HepG2 (cell line): ENCODE results near the gene ABHD3. TPM values are rescaled to one million over a fixed set of nuclear protein-coding genes. Genes with fewer than 3 reads are reported as not detected.

Experiments used
- ATAC-seq: fragments of 200-7000 bp; cut with Tn5 transposase; 3 replicates; pipeline ENCODE4 v1.9.1; 2020; ENCODE audit warnings: mild to moderate bottlenecking, moderate library complexity
- BruUV-seq: library from RNA; stranded (reverse); fragments of 400-500 nt; replicated peaks from 2 replicates; lab custom pipeline; 2021; lab: Mats Ljungman, UMichigan
- CTCF ChIA-PET: fragments of 300-600 bp; formaldehyde crosslinking; extraction: SDS; loops from one replicate; lab custom pipeline; 2021; ENCODE audit warnings: low total read pairs, inconsistent platforms, low intra/inter-chr PET ratio; lab: Yijun Ruan, JAX
- POLR2A ChIA-PET: fragments of 350-600 bp; sonication (Branson Sonifier 250); formaldehyde crosslinking; loops from one replicate; lab custom pipeline; 2020; ENCODE audit warnings: antibody characterized with exemption, inconsistent platforms; lab: Yijun Ruan, JAX
- DNase-seq: peaks from one replicate; pipeline ENCODE4 v3.0.0-alpha.2; 2015; ENCODE audit warnings: low spot score
- FAIRE-seq: peaks from 3 replicates; lab custom pipeline; 2011; peaks lifted over from hg19 to GRCh38; lab: Jason Lieb, UNC
- H2AFZ ChIP-seq: one replicate; pipeline ENCODE4 v1.6.1; 2011; ENCODE audit warnings: low read length, inconsistent platforms
- H3K27ac ChIP-seq: fragments of 300-600 bp; 3 replicates; pipeline ENCODE4 v1.8.0; 2011; ENCODE audit warnings: mixed run types, mild to moderate bottlenecking, mixed read lengths, low read length, inconsistent platforms; ENCODE audit not compliant: insufficient read depth; ENCODE audit errors: extremely low read length
- H3K27me3 ChIP-seq, 2 experiments: fragments of 200-600 bp in 1 of 2; 2 replicates in 1 of 2; 3 replicates in 1 of 2; pipeline versions ENCODE4 v1.6.0 to v1.8.0; 2011; ENCODE audit warnings: low read length in 2 of 2, mild to moderate bottlenecking in 2 of 2, moderate library complexity in 2 of 2, inconsistent platforms in 1 of 2; ENCODE audit not compliant: insufficient read depth in 2 of 2, control insufficient read depth in 1 of 2
- H3K36me3 ChIP-seq, 2 experiments: fragments of 200-600 bp in 1 of 2; replicated peaks in 1 of 2; 2 replicates in 1 of 2; 3 replicates in 1 of 2; pipeline versions ENCODE4 v1.5.1 to v1.8.0; 2011; ENCODE audit warnings: low read length in 2 of 2, inconsistent platforms in 1 of 2; ENCODE audit not compliant: insufficient read depth in 2 of 2, control insufficient read depth in 1 of 2
- H3K4me1 ChIP-seq: 2 replicates; pipeline ENCODE4 v1.5.1; 2012; ENCODE audit warnings: low read length, inconsistent platforms; ENCODE audit not compliant: insufficient read depth
- H3K4me2 ChIP-seq: 2 replicates; pipeline ENCODE4 v1.6.0; 2011; ENCODE audit warnings: low read depth, low read length, inconsistent platforms
- H3K4me3 ChIP-seq, 3 experiments: fragments of 200-600 bp in 1 of 3; sonication (generic), shearing (Covaris generic) in 1 of 3; replicated peaks in 1 of 3; 2 replicates each; pipeline ENCODE4 v1.5.1; 2011 to 2016; ENCODE audit warnings: low read length in 3 of 3, inconsistent platforms in 2 of 3, low read depth in 2 of 3, mild to moderate bottlenecking in 2 of 3, control low read depth in 1 of 3, mixed read lengths in 1 of 3; ENCODE audit not compliant: insufficient read depth in 1 of 3
- H3K79me2 ChIP-seq: one replicate; pipeline ENCODE4 v1.6.1; 2011; ENCODE audit warnings: low read length, inconsistent platforms; ENCODE audit not compliant: insufficient read depth
- H3K9ac ChIP-seq: 2 replicates; pipeline ENCODE4 v1.6.0; 2011; ENCODE audit warnings: mild to moderate bottlenecking, low read depth, low read length, inconsistent platforms; ENCODE audit not compliant: insufficient read depth
- H3K9me3 ChIP-seq: 2 replicates; pipeline ENCODE4 v1.5.1; 2012; ENCODE audit warnings: mild to moderate bottlenecking, low read length
- H4K20me1 ChIP-seq: 2 replicates; pipeline ENCODE4 v1.6.0; 2011; ENCODE audit warnings: inconsistent platforms, mild to moderate bottlenecking, low read length, moderate library complexity; ENCODE audit not compliant: insufficient read depth
- MAFK ChIP-seq, 2 experiments: IDR thresholded peaks in 1 of 2; conservative IDR thresholded peaks in 1 of 2; 2 replicates each; pipeline ENCODE4 v1.6.1; 2011; ENCODE audit warnings: improper control_type of control experiment in 2 of 2, low read length in 2 of 2
- MTA1 ChIP-seq: sonication (generic); formaldehyde crosslinking; IDR thresholded peaks from 2 replicates; pipeline ENCODE4 v1.4.0; 2020; ENCODE audit warnings: missing genetic modification reagents, mild to moderate bottlenecking, borderline replicate concordance
- ZMAT3 ChIP-seq: sonication (generic); formaldehyde crosslinking; conservative IDR thresholded peaks from 2 replicates; pipeline ENCODE4 v1.7.0; 2021; ENCODE audit warnings: missing genetic modification reagents
- ZNF121 ChIP-seq: sonication (generic); formaldehyde crosslinking; IDR thresholded peaks from 2 replicates; pipeline ENCODE4 v1.5.0; 2020; ENCODE audit warnings: mild to moderate bottlenecking, missing genetic modification reagents
- ZNF230 ChIP-seq: sonication (generic); formaldehyde crosslinking; IDR thresholded peaks from 2 replicates; pipeline ENCODE4 v1.4.0; 2020; ENCODE audit warnings: mild to moderate bottlenecking, missing genetic modification reagents
- ZNF556 ChIP-seq: sonication (generic); formaldehyde crosslinking; IDR thresholded peaks from 2 replicates; pipeline ENCODE4 v1.4.0; 2020; ENCODE audit warnings: mild to moderate bottlenecking, missing genetic modification reagents, borderline replicate concordance
- ZNF691 ChIP-seq: sonication (generic); formaldehyde crosslinking; IDR thresholded peaks from 2 replicates; pipeline ENCODE4 v1.4.0; 2020; ENCODE audit warnings: missing genetic modification reagents, low read depth, mild to moderate bottlenecking, borderline replicate concordance
- WGBS: methylation state at CpG from one replicate; pipeline ENCODE4 v1.1.6; 2017; ENCODE audit warnings: low lambda C conversion rate; 5-methylcytosine and 5-hydroxymethylcytosine counted together
- in situ Hi-C: cut with HindIII; loops from 2 replicates; pipeline ENCODE4 v1.10.0; 2017; ENCODE audit warnings: low pct_unique_long_range_greater_than_20kb; ENCODE audit not compliant: extremely low pct_ligation_motif_present
- intact Hi-C: fragments of 100-400 bp; cut with micrococcal nuclease; formaldehyde crosslinking; loops from one replicate; pipeline ENCODE4 v1.10.0; 2022; ENCODE audit not compliant: unreplicated experiment
- polyA plus RNA-seq, 8 experiments: library from polyadenylated mRNA; depleted of rRNA in 3 of 8; stranded (reverse) in 7 of 8; unstranded in 1 of 8; fragments of >200 nt; fragmentation: Illumina TruSeq in 4 of 8; extraction: Trizol in 4 of 8; gene quantifications; 2 replicates each; pipeline versions ENCODE4 v1.2.1 to v1.2.3, GENCODE V29; 2011 to 2016; ENCODE audit warnings: low read depth in 4 of 8, missing spikeins in 1 of 8, mixed read lengths in 1 of 8; ENCODE audit not compliant: insufficient read depth in 1 of 8
- total RNA-seq, 5 experiments: library from RNA; depleted of rRNA; stranded (reverse); fragments of >200 nt; fragmentation: Illumina TruSeq; extraction: Trizol; gene quantifications; 2 replicates each; pipeline ENCODE4 v1.2.3, GENCODE V29; 2016; ENCODE audit warnings: low read depth in 1 of 5
- TF ChIP-seq, protein P1 (sequence below), 2 experiments: sonication (generic) in 1 of 2; formaldehyde crosslinking in 1 of 2; IDR thresholded peaks; 2 replicates each; pipeline versions ENCODE4 v1.4.0 to v1.6.1; 2016 to 2020; ENCODE audit warnings: borderline replicate concordance in 1 of 2, low read depth in 1 of 2, mild to moderate bottlenecking in 1 of 2, missing genetic modification reagents in 1 of 2

Gene ABHD3
- total and polyA plus RNA-seq, 2 of the 13 experiments (the other 11 are each of a cell fraction or from before 2014, with no cell fraction given): 32.1 to 40.2 TPM

DNA sequence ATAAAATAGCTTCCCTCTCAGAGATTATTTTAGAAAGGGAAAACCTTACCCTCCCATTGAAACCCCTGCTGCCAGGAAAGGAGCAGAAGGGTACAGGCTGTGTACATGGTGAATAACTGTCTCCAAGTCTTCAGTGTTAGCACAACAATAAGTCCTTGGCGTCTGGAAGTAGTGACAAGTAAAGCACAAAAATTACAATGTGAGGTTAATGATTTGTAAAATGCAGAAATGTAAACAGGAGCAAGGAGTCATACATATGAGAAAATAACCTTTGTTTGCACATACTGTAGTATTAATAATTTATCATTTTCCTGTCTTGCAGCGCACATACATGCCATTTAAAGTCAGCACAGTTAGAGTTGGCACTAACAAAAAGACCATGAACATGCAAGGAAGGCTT is 40.5 kb downstream of the ABHD3 start:
- H3K9me3 ChIP-seq: no peaks in the 10 kb centered on the region
- H2AFZ ChIP-seq: no peak overlapping the region
- no peak overlapping the region for H3K4me2 ChIP-seq
- in situ Hi-C loops: no loop called here
- no peak overlapping the region for H3K9ac ChIP-seq
- peaks cover 16% of the 10 kb centered on the region for H3K4me1 ChIP-seq
- H3K4me3 ChIP-seq: no peak overlapping the region
- no peak for TF ChIP-seq ZNF121 (CRISPR knock-in tag)
- TF ChIP-seq ZNF691 (CRISPR knock-in tag): no peak
- TF ChIP-seq, protein P1, sequence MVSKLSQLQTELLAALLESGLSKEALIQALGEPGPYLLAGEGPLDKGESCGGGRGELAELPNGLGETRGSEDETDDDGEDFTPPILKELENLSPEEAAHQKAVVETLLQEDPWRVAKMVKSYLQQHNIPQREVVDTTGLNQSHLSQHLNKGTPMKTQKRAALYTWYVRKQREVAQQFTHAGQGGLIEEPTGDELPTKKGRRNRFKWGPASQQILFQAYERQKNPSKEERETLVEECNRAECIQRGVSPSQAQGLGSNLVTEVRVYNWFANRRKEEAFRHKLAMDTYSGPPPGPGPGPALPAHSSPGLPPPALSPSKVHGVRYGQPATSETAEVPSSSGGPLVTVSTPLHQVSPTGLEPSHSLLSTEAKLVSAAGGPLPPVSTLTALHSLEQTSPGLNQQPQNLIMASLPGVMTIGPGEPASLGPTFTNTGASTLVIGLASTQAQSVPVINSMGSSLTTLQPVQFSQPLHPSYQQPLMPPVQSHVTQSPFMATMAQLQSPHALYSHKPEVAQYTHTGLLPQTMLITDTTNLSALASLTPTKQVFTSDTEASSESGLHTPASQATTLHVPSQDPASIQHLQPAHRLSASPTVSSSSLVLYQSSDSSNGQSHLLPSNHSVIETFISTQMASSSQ (IDR thresholded peaks at IDR 0.05; ENCODE audit: low read depth): peak; percentile 35; the same call in 1 of the 2 replicates
- TF ChIP-seq, protein P1 (CRISPR knock-in tag; IDR thresholded peaks at IDR 0.05; ENCODE audit: borderline replicate concordance): no peak
- TF ChIP-seq MTA1 (CRISPR knock-in tag): no peak
- TF ChIP-seq ZNF230 (CRISPR knock-in tag): no peak
- no peak for TF ChIP-seq ZMAT3 (CRISPR knock-in tag)
- TF ChIP-seq ZNF556 (CRISPR knock-in tag): no peak
- no peak for TF ChIP-seq MAFK (conservative IDR thresholded peaks at IDR 0.05 in 1 of 2, IDR thresholded peaks at IDR 0.05 in 1 of 2; ENCODE audit: low read length in 2 of 2)
- H3K36me3 ChIP-seq: peaks cover 0 to 6% of the 10 kb centered on the region in 2 experiments; a peak in 3 of 5 replicates
- intact Hi-C loops: no loop called here
- 62% methylated on average over 2 of the region's 2 CpGs for WGBS
- no peak for DNase-seq
- no peaks in the 10 kb centered on the region for H3K27me3 ChIP-seq
- no peak for FAIRE-seq
- H3K79me2 ChIP-seq: no peaks in the 10 kb centered on the region
- peak overlapping the region; percentile 28 for H3K27ac ChIP-seq
- peak; percentile 34 for ATAC-seq
- no TSS peak for BruUV-seq
- H4K20me1 ChIP-seq: no peaks in the 10 kb centered on the region
- ChIA-PET CTCF (no interaction called here), POLR2A (no interaction called here)
